Body of pancreas (tissue), 4 donors: Measurements from ENCODE around the gene VWF.

Source experiments
- CTCF ChIP-seq, 7 experiments: fragments of 450-650 bp in 4 of 7; fragments of 200-600 bp in 3 of 7; sonication (generic) in 3 of 7; IDR thresholded peaks; one replicate each; pipeline ENCODE4 v1.5.1; 2016 to 2019; ENCODE audit warnings: antibody characterized with exemption in 7 of 7
- POLR2A ChIP-seq, 3 donors: fragments of 450-650 bp; IDR thresholded peaks; one replicate each; pipeline ENCODE4 v1.6.1; 2016; ENCODE audit warnings: antibody characterized with exemption in 3 of 3, mild to moderate bottlenecking in 2 of 3

GRCh38 chr12:6118891-6119568 is 5.4 kb downstream of the VWF start:
- TF ChIP-seq CTCF (IDR thresholded peaks at IDR 0.05) (no peak), POLR2A (IDR thresholded peaks at IDR 0.05) (no peak)
